Uterus (tissue), 2 donors: ENCODE results near the gene PCDHGB1.
"Not testable (repeated sequence)": the region's sequence is repeated elsewhere in the genome, so short reads cannot be mapped to it uniquely, and the experiment has no call there.

Source experiments
- POLR2A ChIP-seq, 2 donors: fragments of 450-650 bp; IDR thresholded peaks; one replicate each; pipeline ENCODE4 v1.6.1; 2016; ENCODE audit warnings: antibody characterized with exemption in 2 of 2, mild to moderate bottlenecking in 1 of 2, moderate library complexity in 1 of 2
- TF ChIP-seq, protein P1 (sequence below), 4 experiments: fragments of 200-600 bp in 2 of 4; fragments of 450-650 bp in 2 of 4; sonication (generic) in 2 of 4; IDR thresholded peaks; one replicate each; pipeline ENCODE4 v1.5.1; 2016 to 2019; ENCODE audit warnings: antibody characterized with exemption in 4 of 4, mild to moderate bottlenecking in 2 of 4, moderate library complexity in 1 of 4

- TF ChIP-seq, protein P1, sequence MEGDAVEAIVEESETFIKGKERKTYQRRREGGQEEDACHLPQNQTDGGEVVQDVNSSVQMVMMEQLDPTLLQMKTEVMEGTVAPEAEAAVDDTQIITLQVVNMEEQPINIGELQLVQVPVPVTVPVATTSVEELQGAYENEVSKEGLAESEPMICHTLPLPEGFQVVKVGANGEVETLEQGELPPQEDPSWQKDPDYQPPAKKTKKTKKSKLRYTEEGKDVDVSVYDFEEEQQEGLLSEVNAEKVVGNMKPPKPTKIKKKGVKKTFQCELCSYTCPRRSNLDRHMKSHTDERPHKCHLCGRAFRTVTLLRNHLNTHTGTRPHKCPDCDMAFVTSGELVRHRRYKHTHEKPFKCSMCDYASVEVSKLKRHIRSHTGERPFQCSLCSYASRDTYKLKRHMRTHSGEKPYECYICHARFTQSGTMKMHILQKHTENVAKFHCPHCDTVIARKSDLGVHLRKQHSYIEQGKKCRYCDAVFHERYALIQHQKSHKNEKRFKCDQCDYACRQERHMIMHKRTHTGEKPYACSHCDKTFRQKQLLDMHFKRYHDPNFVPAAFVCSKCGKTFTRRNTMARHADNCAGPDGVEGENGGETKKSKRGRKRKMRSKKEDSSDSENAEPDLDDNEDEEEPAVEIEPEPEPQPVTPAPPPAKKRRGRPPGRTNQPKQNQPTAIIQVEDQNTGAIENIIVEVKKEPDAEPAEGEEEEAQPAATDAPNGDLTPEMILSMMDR (IDR thresholded peaks at IDR 0.05), result peak in 1 of 4 experiments; percentile 27
- TF ChIP-seq POLR2A (IDR thresholded peaks at IDR 0.05), result not testable (repeated sequence)
Observed at GRCh38 chr5:141387557-141388311, 37.8 kb downstream of the PCDHGB1 start, which contains the start of gene PCDHGB4.
